NB4 (cell line): Measurements from ENCODE around the gene CYB5A.

Experiments used
- TF ChIP-seq, protein P1 (sequence below): IDR thresholded peaks from one replicate; pipeline ENCODE4 v1.5.1; 2012; ENCODE audit warnings: low read depth, low read length
- TF ChIP-seq, protein P2 (sequence below): IDR thresholded peaks from 2 replicates; pipeline ENCODE4 v1.6.1; 2011; ENCODE audit warnings: low read depth, low read length

DNA sequence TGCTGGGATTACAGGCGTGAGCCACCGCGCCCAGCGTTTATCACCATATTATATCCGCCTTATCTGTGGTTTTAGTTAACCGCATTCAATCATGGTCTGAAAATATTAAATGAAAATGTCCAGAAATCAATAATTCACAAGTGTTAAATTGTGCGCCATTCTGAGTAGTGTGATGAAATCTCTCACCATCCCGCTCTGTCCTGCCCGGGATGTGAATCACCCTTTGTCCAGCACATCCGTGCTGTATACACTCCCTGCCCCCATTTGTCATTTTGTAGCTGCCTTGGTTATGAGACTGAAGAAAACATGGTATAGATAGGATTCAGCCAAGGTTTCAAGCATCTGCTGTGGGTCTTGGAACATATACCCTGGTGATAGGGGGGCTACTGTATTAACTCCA, 72.7 kb downstream of the CYB5A start:
- TF ChIP-seq, protein P1, sequence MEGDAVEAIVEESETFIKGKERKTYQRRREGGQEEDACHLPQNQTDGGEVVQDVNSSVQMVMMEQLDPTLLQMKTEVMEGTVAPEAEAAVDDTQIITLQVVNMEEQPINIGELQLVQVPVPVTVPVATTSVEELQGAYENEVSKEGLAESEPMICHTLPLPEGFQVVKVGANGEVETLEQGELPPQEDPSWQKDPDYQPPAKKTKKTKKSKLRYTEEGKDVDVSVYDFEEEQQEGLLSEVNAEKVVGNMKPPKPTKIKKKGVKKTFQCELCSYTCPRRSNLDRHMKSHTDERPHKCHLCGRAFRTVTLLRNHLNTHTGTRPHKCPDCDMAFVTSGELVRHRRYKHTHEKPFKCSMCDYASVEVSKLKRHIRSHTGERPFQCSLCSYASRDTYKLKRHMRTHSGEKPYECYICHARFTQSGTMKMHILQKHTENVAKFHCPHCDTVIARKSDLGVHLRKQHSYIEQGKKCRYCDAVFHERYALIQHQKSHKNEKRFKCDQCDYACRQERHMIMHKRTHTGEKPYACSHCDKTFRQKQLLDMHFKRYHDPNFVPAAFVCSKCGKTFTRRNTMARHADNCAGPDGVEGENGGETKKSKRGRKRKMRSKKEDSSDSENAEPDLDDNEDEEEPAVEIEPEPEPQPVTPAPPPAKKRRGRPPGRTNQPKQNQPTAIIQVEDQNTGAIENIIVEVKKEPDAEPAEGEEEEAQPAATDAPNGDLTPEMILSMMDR, result no peak
- TF ChIP-seq, protein P2, sequence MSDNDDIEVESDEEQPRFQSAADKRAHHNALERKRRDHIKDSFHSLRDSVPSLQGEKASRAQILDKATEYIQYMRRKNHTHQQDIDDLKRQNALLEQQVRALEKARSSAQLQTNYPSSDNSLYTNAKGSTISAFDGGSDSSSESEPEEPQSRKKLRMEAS, result no peak
